OCI-LY3 (cell line): Measurements from ENCODE around the gene ABCC3.

ENCODE experiments used
- H2AFZ ChIP-seq: fragments of 200-600, 300-600 bp; shearing (Covaris generic); 2 replicates; pipeline ENCODE4 v1.6.0; 2014; ENCODE audit warnings: antibody characterized with exemption, low read depth, low read length
- H3K27ac ChIP-seq: fragments of 200-600, 300-600 bp; sonication (generic); 2 replicates; pipeline ENCODE4 v1.5.1; 2014; ENCODE audit warnings: mild to moderate bottlenecking, low read length, moderate library complexity, mixed read lengths
- H3K27me3 ChIP-seq: fragments of 200-600, 300-600 bp; sonication (generic); 2 replicates; pipeline ENCODE4 v1.6.1; 2014; ENCODE audit warnings: low read depth, low read length, mixed read lengths
- H3K36me3 ChIP-seq: fragments of 200-600, 300-600 bp; sonication (generic); replicated peaks from 2 replicates; pipeline ENCODE3; 2014; ENCODE audit warnings: low read depth, low read length, mixed read lengths
- H3K4me1 ChIP-seq: fragments of 300-600, 200-600 bp; sonication (generic); 2 replicates; pipeline ENCODE4 v1.6.1; 2014; ENCODE audit warnings: low read length, mixed read lengths
- H3K4me2 ChIP-seq: fragments of 200-600, 300-600 bp; sonication (generic); 2 replicates; pipeline ENCODE4 v1.6.1; 2014; ENCODE audit warnings: low read length, mixed read lengths
- H3K4me3 ChIP-seq: fragments of 300-600, 200-600 bp; sonication (generic); 2 replicates; pipeline ENCODE4 v1.5.1; 2014; ENCODE audit warnings: antibody characterized with exemption, mild to moderate bottlenecking, low read length, moderate library complexity
- H3K79me2 ChIP-seq: fragments of 300-600, 200-600 bp; shearing (Covaris generic); 2 replicates; pipeline ENCODE4 v1.6.1; 2014; ENCODE audit warnings: mild to moderate bottlenecking, low read length, mixed read lengths
- H3K9ac ChIP-seq: fragments of 300-600, 200-600 bp; shearing (Covaris generic); 2 replicates; pipeline ENCODE4 v1.6.0; 2014; ENCODE audit warnings: mild to moderate bottlenecking, low read length, moderate library complexity
- H3K9me3 ChIP-seq: fragments of 200-600, 300-600 bp; shearing (Covaris generic); 2 replicates; pipeline ENCODE4 v1.6.1; 2014; ENCODE audit warnings: low read length, mixed read lengths; ENCODE audit not compliant: insufficient read depth
- H4K20me1 ChIP-seq: fragments of 200-600, 300-600 bp; sonication (generic); 2 replicates; pipeline ENCODE4 v1.6.1; 2016; ENCODE audit warnings: low read length, mixed read lengths; ENCODE audit not compliant: insufficient read depth
- CTCF ChIP-seq: fragments of 200-600, 300-600 bp; sonication (generic); IDR thresholded peaks from 2 replicates; pipeline ENCODE4 v1.5.1; 2014; ENCODE audit warnings: antibody characterized with exemption, low read length, low read depth
- EZH2phosphoT487 ChIP-seq: fragments of 200-600 bp; shearing (Covaris generic); IDR thresholded peaks from 2 replicates; pipeline ENCODE4 v1.6.1; 2018; ENCODE audit warnings: antibody characterized with exemption, mixed run types, low read depth

The ABCC3 gene

GRCh38 chr17:50634915-50635731 lies 442 bp downstream of the ABCC3 start:
- TF ChIP-seq CTCF: no peak
- TF ChIP-seq EZH2phosphoT487: no peak
- peaks cover 21% of the 10 kb centered on the region for H3K4me1 ChIP-seq
- H3K4me2 ChIP-seq: no peak overlapping the region
- H3K79me2 ChIP-seq: no peaks in the 10 kb centered on the region
- H3K27me3 ChIP-seq: peaks cover 7% of the 10 kb centered on the region; the same call in 1 of the 2 replicates
- H3K36me3 ChIP-seq: no peaks in the 10 kb centered on the region
- no peak overlapping the region for H2AFZ ChIP-seq
- H4K20me1 ChIP-seq: no peaks in the 10 kb centered on the region
- H3K4me3 ChIP-seq: no peak overlapping the region
- H3K9ac ChIP-seq: no peak overlapping the region
- no peaks in the 10 kb centered on the region for H3K9me3 ChIP-seq
- H3K27ac ChIP-seq: no peak overlapping the region

GRCh38 chr17:50635732-50635981 lies 976 bp downstream of the ABCC3 start:
- no peak overlapping the region for H3K4me3 ChIP-seq

GRCh38 chr17:50635982-50636803 lies 1.5 kb downstream of the ABCC3 start:
- Histone ChIP-seq H3K9ac (no peak overlapping the region), H3K4me3 (no peak overlapping the region), H3K36me3 (no peaks in the 10 kb centered on the region), H3K4me2 (no peak overlapping the region), H3K79me2 (no peaks in the 10 kb centered on the region), H3K27ac (no peak overlapping the region), H3K9me3 (no peaks in the 10 kb centered on the region), H2AFZ (no peak overlapping the region), H3K27me3 (0 out of 2 replicates have a peak, but pooled peaks cover 5% of the 10 kb centered on the region), H3K4me1 (peaks cover 27% of the 10 kb centered on the region), H4K20me1 (no peaks in the 10 kb centered on the region)
- TF ChIP-seq EZH2phosphoT487 (no peak), CTCF (no peak)

More at GRCh38 chr17:50635732-50635981, 976 bp downstream of the ABCC3 start:
- H3K4me1 ChIP-seq: peaks cover 21% of the 10 kb centered on the region
- H2AFZ ChIP-seq: no peak overlapping the region
- TF ChIP-seq CTCF (no peak), EZH2phosphoT487 (no peak)
- H4K20me1 ChIP-seq: no peaks in the 10 kb centered on the region
- H3K9ac ChIP-seq: no peak overlapping the region
- no peak overlapping the region for H3K4me2 ChIP-seq
- H3K36me3 ChIP-seq: no peaks in the 10 kb centered on the region
- H3K9me3 ChIP-seq: no peaks in the 10 kb centered on the region
- no peak overlapping the region for H3K27ac ChIP-seq
- no peaks in the 10 kb centered on the region for H3K79me2 ChIP-seq
- 0 out of 2 replicates have a peak, but pooled peaks cover 5% of the 10 kb centered on the region for H3K27me3 ChIP-seq

GRCh38 chr17:50636804-50637195 lies 2.1 kb downstream of the ABCC3 start:
- 0 out of 2 replicates have a peak, but pooled peaks cover 5% of the 10 kb centered on the region for H3K27me3 ChIP-seq
- TF ChIP-seq EZH2phosphoT487 (no peak), CTCF (no peak)
- no peaks in the 10 kb centered on the region for H4K20me1 ChIP-seq
- peaks cover 29% of the 10 kb centered on the region for H3K4me1 ChIP-seq
- H3K4me2 ChIP-seq: no peak overlapping the region
- no peak overlapping the region for H2AFZ ChIP-seq
- no peak overlapping the region for H3K9ac ChIP-seq
- H3K36me3 ChIP-seq: no peaks in the 10 kb centered on the region
- no peak overlapping the region for H3K27ac ChIP-seq
- H3K9me3 ChIP-seq: no peaks in the 10 kb centered on the region
- no peaks in the 10 kb centered on the region for H3K79me2 ChIP-seq
- H3K4me3 ChIP-seq: no peak overlapping the region
